ENCODE measurements around the gene HEATR1.

GRCh38 chr1:236524142-236524894, 80.0 kb downstream of the HEATR1 start:
- TF ChIP-seq CTCF (IDR thresholded peaks at IDR 0.05) (no peak), EZH2 (IDR thresholded peaks at IDR 0.05; ENCODE audit: borderline replicate concordance, insufficient read depth, low read depth, low read length, poor library complexity, severe bottlenecking) (no peak)

Measured in B cell (primary cell).